22Rv1 (cell line): ENCODE results near the gene RAP1GAP2.

Source experiments
- ZFX ChIP-seq: fragments of 450-650 bp; IDR thresholded peaks from 2 replicates; pipeline ENCODE4 v1.6.1; 2017; ENCODE audit warnings: antibody characterized with exemption, borderline replicate concordance
- TF ChIP-seq, protein P1 (sequence below): fragments of 450-650 bp; IDR thresholded peaks from 2 replicates; pipeline ENCODE4 v1.5.1; 2017; ENCODE audit warnings: mild to moderate bottlenecking

DNA sequence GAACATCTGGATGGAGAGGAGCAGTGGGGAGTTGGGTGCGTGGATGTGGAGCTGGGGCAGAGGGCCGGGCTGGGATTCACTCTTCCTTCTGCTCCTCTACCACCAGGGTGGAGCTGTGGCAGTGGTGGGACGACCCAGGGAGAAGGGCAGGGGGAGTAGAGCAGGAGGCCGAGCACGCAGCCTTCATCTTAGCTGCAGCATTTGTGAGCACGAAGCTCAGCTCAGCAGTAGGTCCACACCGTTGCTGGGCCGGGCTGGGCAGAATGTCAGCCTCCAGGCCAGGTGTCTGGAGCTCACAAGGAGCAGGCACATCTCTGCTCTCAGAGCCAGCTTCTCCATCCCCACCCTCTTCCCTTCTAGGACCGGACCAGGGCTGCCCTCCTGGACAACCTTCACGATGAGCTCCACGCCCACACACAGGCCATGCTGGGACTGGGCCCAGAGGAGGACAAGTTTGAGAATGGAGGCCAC lies 211.4 kb downstream of the RAP1GAP2 start:
- TF ChIP-seq, protein P1, sequence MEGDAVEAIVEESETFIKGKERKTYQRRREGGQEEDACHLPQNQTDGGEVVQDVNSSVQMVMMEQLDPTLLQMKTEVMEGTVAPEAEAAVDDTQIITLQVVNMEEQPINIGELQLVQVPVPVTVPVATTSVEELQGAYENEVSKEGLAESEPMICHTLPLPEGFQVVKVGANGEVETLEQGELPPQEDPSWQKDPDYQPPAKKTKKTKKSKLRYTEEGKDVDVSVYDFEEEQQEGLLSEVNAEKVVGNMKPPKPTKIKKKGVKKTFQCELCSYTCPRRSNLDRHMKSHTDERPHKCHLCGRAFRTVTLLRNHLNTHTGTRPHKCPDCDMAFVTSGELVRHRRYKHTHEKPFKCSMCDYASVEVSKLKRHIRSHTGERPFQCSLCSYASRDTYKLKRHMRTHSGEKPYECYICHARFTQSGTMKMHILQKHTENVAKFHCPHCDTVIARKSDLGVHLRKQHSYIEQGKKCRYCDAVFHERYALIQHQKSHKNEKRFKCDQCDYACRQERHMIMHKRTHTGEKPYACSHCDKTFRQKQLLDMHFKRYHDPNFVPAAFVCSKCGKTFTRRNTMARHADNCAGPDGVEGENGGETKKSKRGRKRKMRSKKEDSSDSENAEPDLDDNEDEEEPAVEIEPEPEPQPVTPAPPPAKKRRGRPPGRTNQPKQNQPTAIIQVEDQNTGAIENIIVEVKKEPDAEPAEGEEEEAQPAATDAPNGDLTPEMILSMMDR: no peak
- no peak for TF ChIP-seq ZFX
